K562 (cell line): ENCODE data around the gene ALS2. TPM values are rescaled to one million over a fixed set of nuclear protein-coding genes. Genes with fewer than 3 reads are reported as not detected.

ENCODE experiments used
- C11orf30 ChIP-seq: fragments of 450-650 bp; IDR thresholded peaks from 2 replicates; pipeline ENCODE4 v1.6.1; 2016; ENCODE audit warnings: low read depth, mild to moderate bottlenecking
- FOXA3 ChIP-seq, 2 experiments: fragments of 450-650 bp in 1 of 2; sonication (generic) in 1 of 2; formaldehyde crosslinking; IDR thresholded peaks in 1 of 2; conservative IDR thresholded peaks in 1 of 2; 2 replicates each; pipeline versions ENCODE4 v1.4.0 to v1.8.0; 2020 to 2022; ENCODE audit warnings: mild to moderate bottlenecking in 2 of 2, missing genetic modification reagents in 1 of 2
- FUS ChIP-seq: fragments of 200-400 bp; formaldehyde crosslinking; optimal IDR thresholded peaks from 2 replicates; pipeline ENCODE3; 2017; ENCODE audit warnings: low read depth, low read length
- HCFC1 ChIP-seq: IDR thresholded peaks from 2 replicates; pipeline ENCODE4 v1.6.1; 2012; ENCODE audit warnings: low read depth, low read length, improper control_type of control experiment
- HDAC2 ChIP-seq: fragments of 450-650 bp; IDR thresholded peaks from 2 replicates; pipeline ENCODE4 v1.6.1; 2016; ENCODE audit warnings: mild to moderate bottlenecking
- MEF2A ChIP-seq: IDR thresholded peaks from 2 replicates; pipeline ENCODE4 v1.6.1; 2011; ENCODE audit warnings: low read depth, mild to moderate bottlenecking, low read length, moderate library complexity; ENCODE audit not compliant: control insufficient read depth
- TAF1 ChIP-seq: IDR thresholded peaks from 2 replicates; pipeline ENCODE4 v1.6.1; 2011; ENCODE audit warnings: mild to moderate bottlenecking, low read length, moderate library complexity; ENCODE audit not compliant: insufficient read depth, control insufficient read depth, severe bottlenecking; ENCODE audit errors: extremely low read depth
- ZBTB5 ChIP-seq: fragments of 450-650 bp; IDR thresholded peaks from 2 replicates; pipeline ENCODE4 v1.6.1; 2017; ENCODE audit warnings: antibody characterized with exemption
- polyA plus RNA-seq, 8 experiments: library from polyadenylated mRNA; depleted of rRNA in 4 of 8; stranded (reverse) in 5 of 8; unstranded in 3 of 8; fragments of >200 nt; fragmentation: Nextera tagmentation in 2 of 8; fragmentation: Illumina TruSeq in 1 of 8; extraction: Ambion mirVana in 2 of 8; extraction: Trizol in 1 of 8; gene quantifications; 2 replicates each; pipeline versions ENCODE4 v1.2.1 to v1.2.3, GENCODE V29; 2011 to 2014; ENCODE audit warnings: inconsistent platforms in 1 of 8, missing spikeins in 1 of 8
- total RNA-seq, 7 experiments: library from RNA; depleted of rRNA in 6 of 7; stranded (reverse); fragments of >200 nt in 6 of 7; fragmentation: Illumina TruSeq in 2 of 7; extraction: Trizol in 2 of 7; gene quantifications; 2 replicates each; pipeline versions ENCODE4 v1.2.1 to v1.2.3, GENCODE V29; 2011 to 2021; ENCODE audit warnings: low replicate concordance in 1 of 7
- TF ChIP-seq, protein P1 (sequence below): fragments of 200-800 bp; sonication (Bioruptor generic); IDR thresholded peaks from 2 replicates; pipeline ENCODE4 v1.6.1; 2017; ENCODE audit warnings: missing genetic modification characterization, missing compliant biosample characterization
- TF ChIP-seq, protein P2 (sequence below): fragments of 450-650 bp; formaldehyde crosslinking; IDR thresholded peaks from 2 replicates; pipeline ENCODE4 v1.4.0; 2020; ENCODE audit warnings: mild to moderate bottlenecking, moderate library complexity
- TF ChIP-seq, protein P3 (sequence below): fragments of 250-450 bp; sonication (Bioruptor Pico); IDR thresholded peaks from 2 replicates; pipeline ENCODE4 v1.8.0; 2022; ENCODE audit warnings: inconsistent platforms

Gene ALS2
- total and polyA plus RNA-seq, 9 of the 15 experiments (the other 6 are each of a cell fraction or from before 2014, with no cell fraction given) = 5.2 to 17.7 (median 11.6) TPM

DNA sequence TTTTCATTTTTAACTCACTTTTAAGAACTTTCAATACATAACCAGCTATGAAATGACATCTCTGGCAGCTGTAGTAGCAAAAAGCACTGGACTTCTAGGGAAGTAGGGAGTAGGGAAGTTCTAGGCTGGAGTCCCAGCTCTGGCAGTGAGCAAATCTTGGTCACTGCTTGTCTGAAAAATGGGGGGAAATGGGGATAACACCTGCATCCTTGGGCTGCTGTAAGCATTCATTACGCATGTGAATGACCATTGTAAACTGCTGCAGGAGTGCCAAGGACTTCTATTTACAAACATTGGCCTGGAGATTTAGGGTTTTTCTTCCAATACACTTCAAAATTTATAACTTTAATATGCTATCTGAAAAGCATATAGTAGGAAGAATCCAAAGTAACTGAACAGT lies 81.3 kb downstream of the ALS2 start (continued):
- TF ChIP-seq ZBTB5 = no peak
- TF ChIP-seq, protein P1, sequence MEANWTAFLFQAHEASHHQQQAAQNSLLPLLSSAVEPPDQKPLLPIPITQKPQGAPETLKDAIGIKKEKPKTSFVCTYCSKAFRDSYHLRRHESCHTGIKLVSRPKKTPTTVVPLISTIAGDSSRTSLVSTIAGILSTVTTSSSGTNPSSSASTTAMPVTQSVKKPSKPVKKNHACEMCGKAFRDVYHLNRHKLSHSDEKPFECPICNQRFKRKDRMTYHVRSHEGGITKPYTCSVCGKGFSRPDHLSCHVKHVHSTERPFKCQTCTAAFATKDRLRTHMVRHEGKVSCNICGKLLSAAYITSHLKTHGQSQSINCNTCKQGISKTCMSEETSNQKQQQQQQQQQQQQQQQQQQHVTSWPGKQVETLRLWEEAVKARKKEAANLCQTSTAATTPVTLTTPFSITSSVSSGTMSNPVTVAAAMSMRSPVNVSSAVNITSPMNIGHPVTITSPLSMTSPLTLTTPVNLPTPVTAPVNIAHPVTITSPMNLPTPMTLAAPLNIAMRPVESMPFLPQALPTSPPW (CRISPR knock-in tag) = no peak
- TF ChIP-seq MEF2A = no peak
- TF ChIP-seq HCFC1 = no peak
- TF ChIP-seq FOXA3 (CRISPR knock-in tag; conservative IDR thresholded peaks at IDR 0.05 in 1 of 2, IDR thresholded peaks at IDR 0.05 in 1 of 2) = no peak
- TF ChIP-seq, protein P2, sequence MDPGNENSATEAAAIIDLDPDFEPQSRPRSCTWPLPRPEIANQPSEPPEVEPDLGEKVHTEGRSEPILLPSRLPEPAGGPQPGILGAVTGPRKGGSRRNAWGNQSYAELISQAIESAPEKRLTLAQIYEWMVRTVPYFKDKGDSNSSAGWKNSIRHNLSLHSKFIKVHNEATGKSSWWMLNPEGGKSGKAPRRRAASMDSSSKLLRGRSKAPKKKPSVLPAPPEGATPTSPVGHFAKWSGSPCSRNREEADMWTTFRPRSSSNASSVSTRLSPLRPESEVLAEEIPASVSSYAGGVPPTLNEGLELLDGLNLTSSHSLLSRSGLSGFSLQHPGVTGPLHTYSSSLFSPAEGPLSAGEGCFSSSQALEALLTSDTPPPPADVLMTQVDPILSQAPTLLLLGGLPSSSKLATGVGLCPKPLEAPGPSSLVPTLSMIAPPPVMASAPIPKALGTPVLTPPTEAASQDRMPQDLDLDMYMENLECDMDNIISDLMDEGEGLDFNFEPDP = no peak
- no peak for TF ChIP-seq TAF1
- TF ChIP-seq HDAC2 = no peak
- TF ChIP-seq, protein P3, sequence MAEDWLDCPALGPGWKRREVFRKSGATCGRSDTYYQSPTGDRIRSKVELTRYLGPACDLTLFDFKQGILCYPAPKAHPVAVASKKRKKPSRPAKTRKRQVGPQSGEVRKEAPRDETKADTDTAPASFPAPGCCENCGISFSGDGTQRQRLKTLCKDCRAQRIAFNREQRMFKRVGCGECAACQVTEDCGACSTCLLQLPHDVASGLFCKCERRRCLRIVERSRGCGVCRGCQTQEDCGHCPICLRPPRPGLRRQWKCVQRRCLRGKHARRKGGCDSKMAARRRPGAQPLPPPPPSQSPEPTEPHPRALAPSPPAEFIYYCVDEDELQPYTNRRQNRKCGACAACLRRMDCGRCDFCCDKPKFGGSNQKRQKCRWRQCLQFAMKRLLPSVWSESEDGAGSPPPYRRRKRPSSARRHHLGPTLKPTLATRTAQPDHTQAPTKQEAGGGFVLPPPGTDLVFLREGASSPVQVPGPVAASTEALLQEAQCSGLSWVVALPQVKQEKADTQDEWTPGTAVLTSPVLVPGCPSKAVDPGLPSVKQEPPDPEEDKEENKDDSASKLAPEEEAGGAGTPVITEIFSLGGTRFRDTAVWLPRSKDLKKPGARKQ (CRISPR knock-in tag) = no peak
- TF ChIP-seq C11orf30 = no peak
- TF ChIP-seq FUS = no peak
